Heart left ventricle (tissue), 16 donors: ENCODE results near the gene TCF7L2. TPM values are rescaled to one million over a fixed set of nuclear protein-coding genes. Genes with fewer than 3 reads are reported as not detected.

Experiments
- ATAC-seq, 4 donors: fragments of 200-7000 bp; cut with Tn5 transposase; one replicate each; pipeline ENCODE4 v1.9.1; 2020 to 2022; ENCODE audit warnings: moderate library complexity in 4 of 4, mild to moderate bottlenecking in 3 of 4, moderate number of reproducible peaks in 1 of 4
- DNase-seq, 5 donors: peaks; one replicate each; pipeline ENCODE4 v3.0.0-alpha.2; 2020
- H3K27ac ChIP-seq, 12 donors: fragments of 200-600 bp; sonication (generic) in 4 of 12; one replicate each; pipeline versions ENCODE4 v1.5.0 to v1.8.0; 2016 to 2022; ENCODE audit warnings: mild to moderate bottlenecking in 2 of 12
- H3K27me3 ChIP-seq, 9 donors: fragments of 200-600 bp; sonication (generic) in 2 of 9; one replicate each; pipeline versions ENCODE4 v1.5.1 to v1.8.0; 2016 to 2022; ENCODE audit warnings: mild to moderate bottlenecking in 3 of 9
- H3K36me3 ChIP-seq, 9 donors: fragments of 200-600 bp; sonication (generic) in 2 of 9; one replicate each; pipeline versions ENCODE4 v1.5.0 to v1.8.0; 2018 to 2022; ENCODE audit warnings: mild to moderate bottlenecking in 2 of 9
- H3K4me1 ChIP-seq, 12 donors: fragments of 200-600 bp; sonication (generic) in 4 of 12; one replicate each; pipeline versions ENCODE4 v1.5.0 to v1.8.0; 2016 to 2022; ENCODE audit warnings: mild to moderate bottlenecking in 3 of 12
- H3K4me3 ChIP-seq, 12 donors: fragments of 200-600 bp; sonication (generic) in 4 of 12; one replicate each; pipeline versions ENCODE4 v1.5.0 to v1.8.0; 2017 to 2022; ENCODE audit warnings: mild to moderate bottlenecking in 9 of 12, moderate library complexity in 4 of 12
- H3K9me3 ChIP-seq, 12 donors: fragments of 200-600 bp; sonication (generic) in 4 of 12; one replicate each; pipeline versions ENCODE4 v1.5.0 to v1.8.0; 2016 to 2022; ENCODE audit warnings: mild to moderate bottlenecking in 1 of 12
- CTCF ChIP-seq, 12 donors: fragments of 200-600 bp; sonication (generic) in 4 of 12; IDR thresholded peaks; one replicate each; pipeline versions ENCODE4 v1.5.0 to v1.8.0; 2018 to 2022; ENCODE audit warnings: antibody characterized with exemption in 12 of 12, mild to moderate bottlenecking in 5 of 12
- POLR2A ChIP-seq, 2 donors: fragments of 450-650 bp; IDR thresholded peaks; one replicate each; pipeline ENCODE4 v1.6.1; 2017; ENCODE audit warnings: antibody characterized with exemption in 2 of 2, mild to moderate bottlenecking in 2 of 2, moderate library complexity in 2 of 2
- WGBS, 4 donors: extraction: QIAGEN DNeasy Blood & Tissue Kit in 2 of 4; methylation state at CpG; one replicate each; pipeline versions ENCODE4 v1.1.5 to v1.1.7; 2013 to 2018; 5-methylcytosine and 5-hydroxymethylcytosine counted together
- intact Hi-C, 10 donors: fragments of 100-400 bp; cut with DNase I; formaldehyde crosslinking; loops; one replicate each; pipeline versions ENCODE4 v1.11.1 to v1.14.2; 2022
- polyA plus RNA-seq, 2 donors: library from polyadenylated mRNA; stranded (reverse); fragments of 200-250 nt; gene quantifications; one replicate each; pipeline ENCODE4 v1.2.3, GENCODE V29; 2013
- total RNA-seq, 9 donors: library from RNA; depleted of rRNA in 2 of 9; stranded (reverse); fragments of >200 nt in 2 of 9; fragmentation: NEBNext Ultra II Directional in 3 of 9; extraction: Animal tissue kit (Norgen Biotek cat#: 25700) in 3 of 9; gene quantifications; one replicate each; pipeline versions ENCODE4 v1.1.0 to v1.2.4, GENCODE V29; 2016 to 2023
- donor health status: ischemic (EF 13 %, LVEDD 7.1; RV severe dilation, severe dysfunction).
- donor health status: healthy with polysubstance abuse.
- donor health status: DM: no; HTN: yes; CAD: no.
- donor health status: DM: no; HTN: no; CAD: no.
- donor health status: ischemic (EF 25% LVEDD 6.9; RV normal size, moderate dysfunction).
- donor health status: ischemic (EF 25% LVEDD 5.7; RV mildly dilated, moderate dysfunction).
- donor health status: healthy.
- donor health status: DM: yes; HTN: yes; CAD: no.
- donor health status: ischemic (EF 35%, LVEDD 5.7; RV mildly dilated, moderate dysfunction).
- donor health status: nonischemic (EF 11% LVEDD 7.7; RV severe dilation, severe dysfunction).
- donor health status: DM: yes; HTN: yes; CAD: no.
- donor health status: PGD.
- donor health status: ischemic (EF 29% LVEDD 5.4; RV normal size, mild dysfunction).
- donor health status: nonischemic (EF 23%, LVEDD 6.1; RV moderate dilation, normal function).

TCF7L2 gene
- total and polyA plus RNA-seq, 11 donors = 4.3 to 17.5 (median 8.4) TPM

GRCh38 chr10:113130014-113130641 is 180.1 kb downstream of the TCF7L2 start:
- Histone ChIP-seq H3K4me3 (peak overlapping the region in 6 of 12 donors; percentile 16 to 59 (median 26)), H3K27ac (peak overlapping the region in 8 of 12 donors; percentile 15 to 74 (median 56)), H3K36me3 (no peaks in the 10 kb centered on the region), H3K27me3 (peaks cover 0 to 5% (median 0%) of the 10 kb centered on the region in 9 donors), H3K9me3 (no peaks in the 10 kb centered on the region), H3K4me1 (peaks cover 0 to 43% (median 15%) of the 10 kb centered on the region in 12 donors)
- TF ChIP-seq POLR2A (IDR thresholded peaks at IDR 0.05) = no peak
- TF ChIP-seq CTCF (IDR thresholded peaks at IDR 0.05) = no peak
- 83 to 86% (median 85%) methylated on average over 5 of the region's 5 CpGs for WGBS, 4 donors
- no peak for DNase-seq
- intact Hi-C loops = loop anchor here in 3 of 10 donors (10.0 kb wide), 1 partner anchor 255 kb away; no protein-coding TSS in a partner anchor
- ATAC-seq = no peak

GRCh38 chr10:113131613-113132261 is 181.7 kb downstream of the TCF7L2 start:
- ATAC-seq (peak in 3 of 4 donors; percentile 14 to 68 (median 61)), DNase-seq (no peak)
- peak overlapping the region in 3 of 12 donors; percentile 0 to 56 (median 27) for H3K4me3 ChIP-seq
- no peaks in the 10 kb centered on the region for H3K9me3 ChIP-seq
- H3K4me1 ChIP-seq = peaks cover 0 to 38% (median 12%) of the 10 kb centered on the region in 12 donors
- peak overlapping the region in 10 of 12 donors; percentile 3 to 70 (median 30) for H3K27ac ChIP-seq
- intact Hi-C loops = loop anchor here in 3 of 10 donors (10.0 kb wide), 1 partner anchor 253 kb away; no protein-coding TSS in a partner anchor
- H3K27me3 ChIP-seq = no peaks in the 10 kb centered on the region
- TF ChIP-seq CTCF (IDR thresholded peaks at IDR 0.05) (no peak), POLR2A (IDR thresholded peaks at IDR 0.05) (no peak)
- H3K36me3 ChIP-seq = no peaks in the 10 kb centered on the region
- WGBS, 4 donors = 75 to 82% (median 78%) methylated on average over 10 of the region's 10 CpGs

GRCh38 chr10:113132591-113133121 is 182.6 kb downstream of the TCF7L2 start:
- intact Hi-C loops = loop anchor here in 3 of 10 donors (10.0 kb wide), 1 partner anchor 252 kb away; no protein-coding TSS in a partner anchor
- no peak for TF ChIP-seq POLR2A (IDR thresholded peaks at IDR 0.05)
- no peak for TF ChIP-seq CTCF (IDR thresholded peaks at IDR 0.05)
- Histone ChIP-seq H3K27me3 (no peaks in the 10 kb centered on the region), H3K27ac (peak overlapping the region in 7 of 12 donors; percentile 3 to 42 (median 10)), H3K36me3 (no peaks in the 10 kb centered on the region), H3K4me3 (peak overlapping the region in 3 of 12 donors; percentile 0 to 15 (median 8)), H3K4me1 (peaks cover 0 to 34% (median 12%) of the 10 kb centered on the region in 12 donors), H3K9me3 (no peaks in the 10 kb centered on the region)
- 76 to 82% (median 80%) methylated on average over 11 of the region's 11 CpGs for WGBS, 4 donors
- DNase-seq = no peak
- no peak for ATAC-seq
